ENCODE measurements around the gene PCDHGA8.
"Not testable (repeated sequence)": the region's sequence is repeated elsewhere in the genome, so short reads cannot be mapped to it uniquely, and the experiment has no call there.

PCDHGA8 gene

DNA sequence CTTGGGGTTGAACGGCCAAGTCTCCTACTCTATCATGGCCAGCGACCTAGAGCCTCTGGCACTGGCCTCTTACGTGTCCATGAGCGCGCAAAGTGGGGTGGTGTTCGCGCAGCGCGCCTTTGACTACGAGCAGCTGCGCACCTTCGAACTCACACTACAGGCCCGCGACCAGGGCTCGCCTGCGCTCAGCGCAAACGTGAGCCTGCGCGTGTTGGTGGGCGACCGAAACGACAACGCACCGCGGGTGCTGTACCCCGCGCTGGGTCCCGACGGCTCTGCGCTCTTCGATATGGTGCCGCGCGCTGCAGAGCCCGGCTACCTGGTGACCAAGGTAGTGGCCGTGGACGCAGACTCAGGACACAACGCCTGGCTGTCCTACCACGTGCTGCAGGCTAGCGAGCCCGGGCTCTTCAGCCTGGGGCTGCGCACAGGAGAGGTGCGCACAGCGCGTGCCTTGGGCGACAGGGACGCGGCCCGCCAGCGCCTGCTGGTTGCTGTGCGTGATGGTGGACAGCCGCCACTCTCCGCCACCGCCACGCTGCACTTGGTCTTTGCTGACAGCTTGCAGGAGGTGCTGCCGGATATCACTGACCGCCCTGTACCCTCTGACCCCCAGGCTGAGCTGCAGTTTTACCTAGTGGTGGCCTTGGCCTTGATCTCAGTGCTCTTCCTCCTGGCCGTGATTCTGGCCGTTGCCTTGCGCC is 7.3 kb downstream of the PCDHGA8 start:
- Histone ChIP-seq H3K36me3 (ENCODE audit: insufficient read depth, low read length) (no peaks in the 10 kb centered on the region), H3K4me3 (ENCODE audit: low read length) (no peak overlapping the region), H3K27me3 (ENCODE audit: insufficient read depth, low read length) (no peaks in the 10 kb centered on the region), H2AFZ (ENCODE audit: low read depth, low read length) (no peak overlapping the region), H3K9me3 (ENCODE audit: low read length) (peaks cover 31% of the 10 kb centered on the region), H3K4me1 (ENCODE audit: insufficient read depth, low read length) (no peaks in the 10 kb centered on the region)

DNA sequence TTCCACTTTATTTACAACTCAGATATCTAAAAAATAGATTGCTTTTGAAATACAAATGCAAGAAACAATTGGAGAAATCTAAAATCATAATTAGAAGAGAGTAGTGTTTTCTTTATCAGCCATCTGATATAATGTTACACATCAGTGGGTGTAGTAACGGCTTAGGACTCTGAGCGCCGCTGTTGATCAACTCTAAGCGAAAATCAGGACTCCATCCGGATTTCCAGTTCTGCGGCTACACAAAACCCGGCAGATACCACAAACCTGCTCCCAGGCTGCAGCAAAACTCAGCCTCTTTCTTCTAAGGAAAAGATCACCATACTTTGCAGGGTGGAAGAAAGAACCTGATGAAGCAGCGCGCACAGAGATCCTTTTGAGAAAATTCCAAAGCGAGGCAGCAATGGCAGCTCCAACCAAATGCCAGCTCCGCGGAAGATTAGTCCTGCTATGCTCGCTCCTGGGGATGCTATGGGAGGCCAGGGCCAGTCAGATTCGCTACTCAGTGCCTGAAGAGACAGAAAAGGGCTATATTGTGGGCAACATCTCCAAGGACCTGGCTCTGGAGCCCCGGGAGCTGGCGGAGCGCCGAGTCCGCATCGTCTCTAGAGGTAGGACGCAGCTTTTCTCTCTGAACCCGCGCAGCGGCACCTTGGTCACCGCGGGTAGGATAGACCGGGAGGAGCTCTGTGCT is 10.3 kb downstream of the PCDHGA8 start, which contains the start of gene PCDHGA9:
PCDHGA9 (plus strand) TSS at position 226 of the 691 bp plus-strand sequence; CDS start at position 401, 175 bp downstream.
- H3K27me3 ChIP-seq (ENCODE audit: insufficient read depth, low read length) = no peaks in the 10 kb centered on the region
- H3K36me3 ChIP-seq (ENCODE audit: insufficient read depth, low read length) = no peaks in the 10 kb centered on the region
- H2AFZ ChIP-seq (ENCODE audit: low read depth, low read length) = no peak within 1 kb of the TSS
- no peaks in the 10 kb centered on the region for H3K4me1 ChIP-seq (ENCODE audit: insufficient read depth, low read length)
- H3K4me3 ChIP-seq (ENCODE audit: low read length) = no peak within 1 kb of the TSS
- H3K9me3 ChIP-seq (ENCODE audit: low read length) = peaks cover 34% of the 10 kb centered on the region

DNA sequence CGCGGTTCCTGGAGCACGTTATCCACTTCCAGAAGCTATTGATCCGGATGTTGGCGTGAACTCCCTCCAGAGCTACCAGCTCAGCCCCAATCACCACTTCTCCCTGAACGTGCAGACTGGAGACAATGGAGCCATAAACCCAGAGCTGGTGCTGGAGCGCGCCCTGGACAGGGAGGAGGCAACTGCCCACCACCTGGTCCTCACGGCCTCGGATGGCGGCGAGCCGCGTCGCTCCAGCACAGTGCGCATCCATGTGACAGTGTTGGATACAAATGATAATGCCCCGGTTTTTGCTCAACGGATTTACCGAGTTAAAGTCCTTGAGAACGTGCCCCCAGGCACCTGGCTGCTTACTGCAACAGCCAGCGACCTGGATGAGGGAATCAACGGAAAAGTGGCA is 11.0 kb downstream of the PCDHGA8 start:
- no peaks in the 10 kb centered on the region for H3K4me1 ChIP-seq (ENCODE audit: insufficient read depth, low read length)
- H3K27me3 ChIP-seq (ENCODE audit: insufficient read depth, low read length) = no peaks in the 10 kb centered on the region
- H3K9me3 ChIP-seq (ENCODE audit: low read length) = peaks cover 34% of the 10 kb centered on the region
- H3K36me3 ChIP-seq (ENCODE audit: insufficient read depth, low read length) = no peaks in the 10 kb centered on the region
- no peak overlapping the region for H3K4me3 ChIP-seq (ENCODE audit: low read length)
- no peak overlapping the region for H2AFZ ChIP-seq (ENCODE audit: low read depth, low read length)

DNA sequence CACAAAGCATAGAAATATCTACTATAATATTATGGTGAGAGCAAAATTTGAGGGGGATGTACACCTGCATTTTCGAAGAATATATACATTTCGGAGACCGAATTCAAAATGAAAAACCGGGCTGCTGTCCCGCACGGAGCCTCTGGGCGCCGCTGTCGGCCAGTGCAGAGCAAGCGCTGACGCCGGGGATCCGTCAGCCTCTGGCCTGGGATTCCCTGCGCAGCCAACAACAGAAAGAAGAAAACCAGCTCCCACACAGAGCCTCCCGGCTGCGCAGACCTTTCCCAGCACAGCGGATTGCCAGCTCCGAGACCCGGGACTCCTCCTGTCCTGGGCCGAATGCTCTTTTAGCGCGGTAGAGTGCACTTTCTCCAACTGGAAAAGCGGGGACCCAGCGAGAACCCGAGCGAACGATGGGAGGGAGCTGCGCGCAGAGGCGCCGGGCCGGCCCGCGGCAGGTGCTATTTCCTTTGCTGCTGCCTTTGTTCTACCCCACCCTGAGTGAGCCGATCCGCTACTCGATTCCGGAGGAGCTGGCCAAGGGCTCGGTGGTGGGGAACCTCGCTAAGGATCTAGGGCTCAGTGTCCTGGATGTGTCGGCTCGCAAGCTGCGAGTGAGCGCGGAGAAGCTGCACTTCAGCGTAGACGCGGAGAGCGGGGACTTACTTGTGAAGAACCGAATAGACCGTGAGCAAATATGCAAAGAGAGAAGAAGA is 15.5 kb downstream of the PCDHGA8 start, which contains the start of gene PCDHGB6:
PCDHGB6 (plus strand) TSS at position 232 of the 716 bp plus-strand sequence; CDS start at position 414, 182 bp downstream.
- not testable (repeated sequence) for H2AFZ ChIP-seq (ENCODE audit: low read depth, low read length); H3K4me1 ChIP-seq (ENCODE audit: insufficient read depth, low read length); H3K36me3 ChIP-seq (ENCODE audit: insufficient read depth, low read length); H3K27me3 ChIP-seq (ENCODE audit: insufficient read depth, low read length)
- Histone ChIP-seq H3K9me3 (ENCODE audit: low read length) (peaks cover 44% of the 10 kb centered on the region), H3K4me3 (ENCODE audit: low read length) (peak within 1 kb of the TSS; percentile 43)

DNA sequence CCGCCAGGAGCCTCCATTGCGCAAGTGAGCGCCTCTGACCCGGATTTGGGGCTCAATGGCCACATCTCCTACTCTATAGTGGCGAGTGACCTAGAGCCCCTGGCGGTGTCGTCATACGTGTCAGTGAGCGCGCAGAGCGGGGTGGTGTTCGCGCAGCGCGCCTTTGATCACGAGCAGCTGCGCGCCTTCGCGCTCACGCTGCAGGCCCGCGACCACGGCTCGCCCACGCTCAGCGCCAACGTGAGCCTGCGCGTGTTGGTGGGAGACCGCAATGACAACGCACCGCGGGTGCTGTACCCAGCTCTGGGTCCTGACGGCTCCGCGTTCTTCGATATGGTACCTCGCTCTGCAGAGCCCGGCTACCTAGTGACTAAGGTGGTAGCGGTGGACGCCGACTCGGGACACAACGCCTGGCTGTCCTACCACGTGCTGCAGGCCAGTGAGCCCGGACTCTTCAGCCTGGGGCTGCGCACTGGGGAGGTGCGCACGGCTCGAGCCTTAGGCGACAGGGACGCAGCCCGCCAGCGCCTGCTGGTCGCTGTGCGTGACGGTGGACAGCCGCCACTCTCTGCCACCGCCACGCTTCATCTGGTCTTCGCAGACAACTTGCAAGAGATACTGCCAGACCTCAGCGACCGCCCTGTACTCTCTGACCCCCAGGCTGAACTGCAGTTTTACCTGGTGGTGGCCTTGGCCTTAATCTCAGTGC is 17.3 kb downstream of the PCDHGA8 start:
- Histone ChIP-seq H3K36me3 (ENCODE audit: insufficient read depth, low read length) (peaks cover 11% of the 10 kb centered on the region), H2AFZ (ENCODE audit: low read depth, low read length) (no peak overlapping the region), H3K27me3 (ENCODE audit: insufficient read depth, low read length) (no peaks in the 10 kb centered on the region), H3K9me3 (ENCODE audit: low read length) (peaks cover 47% of the 10 kb centered on the region), H3K4me1 (ENCODE audit: insufficient read depth, low read length) (no peaks in the 10 kb centered on the region), H3K4me3 (ENCODE audit: low read length) (no peak overlapping the region)

DNA sequence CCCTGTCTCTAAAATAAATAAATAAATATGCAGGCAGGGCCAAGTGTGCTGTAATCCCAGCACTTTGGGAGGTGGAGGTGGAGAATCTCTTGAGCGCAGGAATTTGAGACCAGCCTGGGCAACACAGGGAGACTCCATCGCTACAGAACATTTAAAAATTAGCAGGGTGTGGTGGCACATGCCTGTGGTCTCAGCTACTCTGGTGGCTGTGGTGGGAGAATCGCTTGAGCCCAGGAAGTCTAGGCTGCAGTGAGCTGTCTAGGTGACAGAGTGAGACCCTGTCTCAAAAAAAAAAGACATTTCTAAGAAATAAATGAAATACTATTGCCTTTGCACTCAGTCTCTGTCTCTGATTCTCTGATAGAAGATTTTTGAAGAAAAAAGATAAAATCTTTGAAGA is 19.1 kb downstream of the PCDHGA8 start:
- Histone ChIP-seq H2AFZ (ENCODE audit: low read depth, low read length) (no peak overlapping the region), H3K4me3 (ENCODE audit: low read length) (peak overlapping the region; percentile 20), H3K36me3 (ENCODE audit: insufficient read depth, low read length) (peaks cover 13% of the 10 kb centered on the region), H3K9me3 (ENCODE audit: low read length) (peaks cover 44% of the 10 kb centered on the region), H3K4me1 (ENCODE audit: insufficient read depth, low read length) (no peaks in the 10 kb centered on the region), H3K27me3 (ENCODE audit: insufficient read depth, low read length) (no peaks in the 10 kb centered on the region)

DNA sequence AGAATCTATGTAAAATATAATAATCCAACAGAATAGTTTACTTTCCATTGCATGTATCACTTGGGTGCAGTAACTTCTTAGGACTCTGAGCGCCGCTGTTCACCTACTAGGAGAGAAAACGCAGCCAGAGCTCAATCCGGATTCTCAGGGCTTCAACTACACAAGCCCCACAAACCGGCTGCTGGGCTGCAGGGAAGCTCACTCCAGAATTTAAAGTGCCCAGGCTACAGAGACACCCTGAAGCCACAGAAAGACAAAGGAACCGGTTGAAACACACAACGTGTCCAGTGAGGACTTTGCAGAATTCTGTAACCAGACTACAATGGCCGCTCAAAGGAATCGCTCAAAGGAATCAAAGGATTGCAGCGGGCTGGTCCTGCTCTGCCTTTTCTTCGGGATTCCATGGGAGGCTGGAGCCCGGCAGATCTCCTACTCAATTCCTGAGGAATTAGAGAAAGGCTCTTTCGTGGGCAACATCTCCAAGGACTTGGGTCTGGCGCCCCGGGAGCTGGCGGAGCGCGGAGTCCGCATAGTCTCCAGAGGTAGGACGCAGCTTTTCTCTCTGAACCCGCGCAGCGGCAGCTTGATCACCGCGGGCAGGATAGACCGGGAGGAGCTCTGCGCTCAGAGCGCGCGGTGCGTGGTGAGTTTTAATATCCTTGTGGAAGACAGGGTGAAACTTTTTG is 20.6 kb downstream of the PCDHGA8 start, which contains the start of gene PCDHGA10:
PCDHGA10 (plus strand) TSS at position 134 of the 686 bp plus-strand sequence; CDS start at position 323, 189 bp downstream.
- H3K36me3 ChIP-seq (ENCODE audit: insufficient read depth, low read length) = peaks cover 13% of the 10 kb centered on the region
- H2AFZ ChIP-seq (ENCODE audit: low read depth, low read length) = no peak within 1 kb of the TSS
- H3K4me3 ChIP-seq (ENCODE audit: low read length) = peak within 1 kb of the TSS; percentile 56
- no peaks in the 10 kb centered on the region for H3K27me3 ChIP-seq (ENCODE audit: insufficient read depth, low read length)
- peaks cover 52% of the 10 kb centered on the region for H3K9me3 ChIP-seq (ENCODE audit: low read length)
- no peaks in the 10 kb centered on the region for H3K4me1 ChIP-seq (ENCODE audit: insufficient read depth, low read length)

DNA sequence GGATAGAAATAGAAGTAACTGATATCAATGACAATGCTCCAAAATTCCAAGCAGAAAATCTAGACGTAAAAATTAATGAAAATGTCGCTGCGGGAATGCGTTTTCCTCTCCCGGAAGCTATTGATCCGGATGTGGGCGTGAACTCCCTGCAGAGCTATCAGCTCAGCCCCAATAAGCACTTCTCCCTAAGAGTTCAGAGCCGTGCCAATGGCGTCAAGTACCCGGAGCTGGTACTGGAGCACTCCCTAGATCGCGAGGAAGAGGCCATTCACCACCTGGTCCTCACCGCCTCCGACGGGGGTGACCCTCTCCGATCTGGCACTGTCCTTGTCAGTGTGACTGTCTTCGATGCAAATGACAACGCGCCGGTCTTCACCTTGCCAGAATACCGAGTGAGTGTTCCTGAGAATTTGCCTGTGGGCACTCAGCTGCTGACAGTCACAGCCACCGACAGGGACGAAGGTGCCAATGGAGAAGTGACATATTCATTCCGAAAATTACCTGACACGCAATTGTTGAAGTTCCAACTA is 21.2 kb downstream of the PCDHGA8 start:
- H3K4me3 ChIP-seq (ENCODE audit: low read length) = peak overlapping the region; percentile 56
- H3K4me1 ChIP-seq (ENCODE audit: insufficient read depth, low read length) = no peaks in the 10 kb centered on the region
- H3K27me3 ChIP-seq (ENCODE audit: insufficient read depth, low read length) = no peaks in the 10 kb centered on the region
- peaks cover 58% of the 10 kb centered on the region for H3K9me3 ChIP-seq (ENCODE audit: low read length)
- peaks cover 18% of the 10 kb centered on the region for H3K36me3 ChIP-seq (ENCODE audit: insufficient read depth, low read length)
- no peak overlapping the region for H2AFZ ChIP-seq (ENCODE audit: low read depth, low read length)

DNA sequence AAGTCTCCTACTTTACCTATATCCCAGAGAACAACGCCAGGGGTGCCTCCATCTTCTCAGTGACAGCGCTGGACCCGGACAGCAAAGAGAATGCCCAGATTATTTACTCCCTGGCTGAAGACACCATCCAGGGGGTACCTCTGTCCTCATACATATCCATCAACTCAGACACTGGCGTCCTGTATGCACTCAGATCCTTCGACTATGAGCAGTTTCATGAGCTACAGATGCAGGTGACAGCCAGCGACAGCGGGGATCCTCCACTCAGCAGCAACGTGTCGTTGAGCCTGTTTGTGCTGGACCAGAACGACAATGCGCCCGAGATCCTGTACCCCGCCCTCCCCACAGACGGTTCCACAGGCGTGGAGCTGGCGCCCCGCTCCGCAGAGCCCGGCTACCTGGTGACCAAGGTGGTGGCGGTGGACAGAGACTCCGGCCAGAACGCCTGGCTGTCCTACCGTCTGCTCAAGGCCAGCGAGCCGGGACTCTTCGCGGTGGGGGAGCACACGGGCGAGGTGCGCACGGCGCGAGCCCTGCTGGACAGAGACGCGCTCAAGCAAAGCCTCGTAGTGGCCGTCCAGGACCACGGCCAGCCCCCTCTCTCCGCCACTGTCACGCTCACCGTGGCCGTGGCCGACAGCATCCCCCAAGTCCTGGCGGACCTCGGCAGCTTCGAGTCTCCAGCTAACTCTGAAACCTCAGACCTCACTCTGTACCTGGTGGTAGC is 22.3 kb downstream of the PCDHGA8 start:
- H3K4me1 ChIP-seq (ENCODE audit: insufficient read depth, low read length); H3K4me3 ChIP-seq (ENCODE audit: low read length); H2AFZ ChIP-seq (ENCODE audit: low read depth, low read length); H3K27me3 ChIP-seq (ENCODE audit: insufficient read depth, low read length): not testable (repeated sequence)
- H3K36me3 ChIP-seq (ENCODE audit: insufficient read depth, low read length) = peaks cover 29% of the 10 kb centered on the region
- H3K9me3 ChIP-seq (ENCODE audit: low read length) = peaks cover 58% of the 10 kb centered on the region

DNA sequence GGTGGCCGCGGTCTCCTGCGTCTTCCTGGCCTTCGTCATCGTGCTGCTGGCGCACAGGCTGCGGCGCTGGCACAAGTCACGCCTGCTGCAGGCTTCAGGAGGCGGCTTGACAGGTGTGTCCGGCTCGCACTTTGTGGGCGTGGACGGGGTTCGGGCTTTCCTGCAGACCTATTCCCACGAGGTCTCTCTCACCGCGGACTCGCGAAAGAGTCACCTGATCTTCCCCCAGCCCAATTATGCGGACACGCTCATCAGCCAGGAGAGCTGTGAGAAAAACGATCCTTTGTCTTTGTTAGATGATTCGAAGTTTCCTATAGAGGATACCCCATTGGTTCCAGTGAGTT is 22.8 kb downstream of the PCDHGA8 start:
- Histone ChIP-seq H3K36me3 (ENCODE audit: insufficient read depth, low read length) (peaks cover 32% of the 10 kb centered on the region), H3K9me3 (ENCODE audit: low read length) (peaks cover 55% of the 10 kb centered on the region)

DNA sequence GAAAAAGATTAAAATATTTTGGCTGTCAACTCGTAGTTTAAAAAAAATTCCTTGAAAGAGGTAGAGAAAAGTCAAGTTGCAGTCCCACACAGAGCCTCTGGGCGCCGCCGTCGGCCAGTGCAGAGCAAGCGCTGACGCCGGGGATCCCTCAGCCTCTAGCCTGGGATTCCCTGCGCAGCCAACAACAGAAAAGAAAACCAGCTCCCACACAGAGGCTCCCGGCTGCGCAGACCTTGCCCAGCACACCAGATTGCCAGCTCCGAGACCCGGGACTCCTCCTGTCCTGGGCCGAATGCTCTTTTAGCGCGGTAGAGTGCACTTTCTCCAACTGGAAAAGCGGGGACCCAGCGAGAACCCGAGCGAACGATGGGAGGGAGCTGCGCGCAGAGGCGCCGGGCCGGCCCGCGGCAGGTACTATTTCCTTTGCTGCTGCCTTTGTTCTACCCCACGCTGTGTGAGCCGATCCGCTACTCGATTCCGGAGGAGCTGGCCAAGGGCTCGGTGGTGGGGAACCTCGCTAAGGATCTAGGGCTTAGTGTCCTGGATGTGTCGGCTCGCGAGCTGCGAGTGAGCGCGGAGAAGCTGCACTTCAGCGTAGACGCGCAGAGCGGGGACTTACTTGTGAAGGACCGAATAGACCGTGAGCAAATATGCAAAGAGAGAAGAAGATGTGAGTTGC is 25.2 kb downstream of the PCDHGA8 start, which contains the start of gene PCDHGB7:
PCDHGB7 (plus strand) TSS at position 184 of the 679 bp plus-strand sequence; CDS start at position 367, 183 bp downstream.
- H3K27me3 ChIP-seq (ENCODE audit: insufficient read depth, low read length); H3K4me1 ChIP-seq (ENCODE audit: insufficient read depth, low read length); H2AFZ ChIP-seq (ENCODE audit: low read depth, low read length): not testable (repeated sequence)
- Histone ChIP-seq H3K9me3 (ENCODE audit: low read length) (peaks cover 67% of the 10 kb centered on the region), H3K4me3 (ENCODE audit: low read length) (peak within 1 kb of the TSS; percentile 46), H3K36me3 (ENCODE audit: insufficient read depth, low read length) (peaks cover 36% of the 10 kb centered on the region)

More for the DNA sequence above, 22.8 kb downstream of the PCDHGA8 start:
- not testable (repeated sequence) for H2AFZ ChIP-seq (ENCODE audit: low read depth, low read length); H3K4me1 ChIP-seq (ENCODE audit: insufficient read depth, low read length); H3K4me3 ChIP-seq (ENCODE audit: low read length); H3K27me3 ChIP-seq (ENCODE audit: insufficient read depth, low read length)

Data from neuron (in vitro differentiated cells).